Fibroblast of skin of left quadriceps (primary cell): ENCODE measurements around the gene GATC.

Experiments
- DNase-seq, 2 experiments: peaks; one replicate each; pipeline ENCODE4 v3.0.0-alpha.2; 2013; ENCODE audit warnings: low read depth in 2 of 2

Gene GATC, protein sequence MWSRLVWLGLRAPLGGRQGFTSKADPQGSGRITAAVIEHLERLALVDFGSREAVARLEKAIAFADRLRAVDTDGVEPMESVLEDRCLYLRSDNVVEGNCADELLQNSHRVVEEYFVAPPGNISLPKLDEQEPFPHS

GRCh38 chr12:120445911-120446843, at the start of gene GATC, which contains the start of gene TRIAP1:
Gene GATC (plus strand): TSS chr12:120446444. CDS start chr12:120446481, 37 bp downstream.
Gene TRIAP1 (minus strand): TSS chr12:120446384. CDS start chr12:120446372, 12 bp downstream.
- peak in 1 of 2 experiments; percentile 44 for DNase-seq

DNA sequence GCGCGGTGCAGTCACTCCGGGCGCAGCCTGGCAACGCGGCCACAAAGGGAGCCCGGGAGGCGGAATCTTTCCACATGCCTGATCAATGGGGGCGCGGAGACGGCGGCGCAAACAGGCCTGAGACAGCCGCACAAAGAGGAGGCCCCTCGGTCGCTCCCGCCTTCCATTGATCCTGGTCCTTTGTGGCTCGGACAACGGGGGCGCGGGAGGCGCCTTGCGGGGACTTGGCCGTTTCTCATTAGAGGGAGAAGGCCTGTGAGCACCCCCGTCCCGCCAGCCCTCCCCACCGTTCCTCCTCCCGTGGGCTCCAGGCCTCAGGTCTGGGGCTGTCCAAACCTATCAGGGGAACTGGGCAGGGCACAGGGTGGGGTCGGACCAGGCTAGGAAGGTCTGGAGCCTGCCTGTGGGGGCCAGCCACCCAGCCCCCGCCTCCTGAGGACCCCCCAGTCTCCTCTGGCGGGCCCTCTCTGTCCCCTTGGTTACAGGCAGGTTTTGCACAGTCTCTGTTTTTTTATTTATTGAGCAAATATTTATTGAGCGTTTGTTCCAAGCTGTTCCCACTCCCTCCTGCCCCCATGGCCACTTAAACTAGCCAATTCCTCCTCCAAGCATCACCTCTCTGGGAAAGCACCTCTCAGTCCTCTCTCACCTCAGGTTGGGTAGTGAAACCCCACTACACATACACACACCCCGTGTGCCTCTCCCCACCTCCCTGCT, 48.3 kb upstream of the GATC start:
- no peak for DNase-seq

GRCh38 chr12:120399531-120399930, 46.7 kb upstream of the GATC start:
- peak; percentile 9 to 10 for DNase-seq

DNA sequence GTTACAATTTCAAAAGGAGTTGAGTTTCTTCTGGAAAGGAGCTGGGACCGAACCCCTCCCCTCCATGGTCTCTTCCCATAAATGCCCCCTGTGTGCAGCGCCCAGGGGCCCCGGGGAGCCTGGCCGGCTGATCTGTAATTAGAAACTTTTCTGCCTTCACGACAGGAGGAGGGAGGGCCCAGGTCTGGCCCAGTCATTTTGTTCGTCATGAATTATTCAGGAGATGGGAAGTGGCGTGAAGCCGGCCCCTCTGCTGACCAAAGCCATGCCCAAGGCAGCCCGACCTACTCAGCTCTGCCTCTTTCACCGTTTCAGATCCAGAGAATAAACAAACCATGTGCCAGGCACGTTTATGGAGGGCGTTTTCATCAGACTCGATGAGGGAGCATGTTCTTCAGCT, 44.0 kb upstream of the GATC start:
- DNase-seq: no peak

DNA sequence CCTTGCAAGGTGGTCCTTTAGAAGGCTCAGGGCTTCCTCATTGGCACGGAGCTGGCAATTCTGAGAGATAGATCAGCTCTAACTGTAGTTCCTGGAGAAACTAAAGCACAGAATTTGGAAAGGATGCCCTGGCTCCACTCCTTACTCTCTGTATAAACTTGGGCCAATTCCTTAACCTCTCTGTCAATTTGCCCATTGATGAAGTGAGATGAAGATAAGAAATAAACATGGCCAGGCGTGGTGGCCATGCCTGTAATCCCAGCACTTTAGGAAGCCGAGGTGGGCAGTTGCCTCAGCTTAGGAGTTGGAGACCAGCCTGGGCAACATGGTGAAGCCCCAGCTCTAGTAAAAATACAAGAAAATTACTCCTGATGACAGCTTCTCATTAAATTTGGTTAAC, 42.4 kb upstream of the GATC start:
- DNase-seq: no peak

GRCh38 chr12:120404271-120404670, 42.0 kb upstream of the GATC start:
- no peak for DNase-seq

DNA sequence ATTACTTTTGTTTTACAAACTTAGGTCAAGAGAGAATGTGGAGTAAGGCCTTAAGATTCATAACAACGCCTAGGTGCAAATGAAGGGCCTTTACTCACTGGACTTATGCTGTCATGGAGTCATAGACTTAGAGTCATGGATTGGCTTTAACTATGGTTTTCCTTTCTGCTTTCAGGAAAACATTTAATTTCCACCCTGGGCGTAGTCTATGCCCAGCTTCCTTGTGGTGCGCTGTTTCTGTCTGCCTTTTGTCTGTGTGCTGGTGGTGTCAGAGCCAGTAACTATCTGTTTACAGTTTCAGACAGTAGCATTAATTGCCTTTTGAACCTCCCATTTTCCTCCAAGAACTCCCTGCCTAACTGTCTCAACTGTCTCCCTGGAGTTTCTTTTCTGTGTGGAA, 40.2 kb upstream of the GATC start:
- DNase-seq: no peak

- DNase-seq: no peak
Observed at GRCh38 chr12:120406553-120406952, 39.7 kb upstream of the GATC start.

GRCh38 chr12:120408771-120409170, 37.5 kb upstream of the GATC start:
- no peak for DNase-seq

DNA sequence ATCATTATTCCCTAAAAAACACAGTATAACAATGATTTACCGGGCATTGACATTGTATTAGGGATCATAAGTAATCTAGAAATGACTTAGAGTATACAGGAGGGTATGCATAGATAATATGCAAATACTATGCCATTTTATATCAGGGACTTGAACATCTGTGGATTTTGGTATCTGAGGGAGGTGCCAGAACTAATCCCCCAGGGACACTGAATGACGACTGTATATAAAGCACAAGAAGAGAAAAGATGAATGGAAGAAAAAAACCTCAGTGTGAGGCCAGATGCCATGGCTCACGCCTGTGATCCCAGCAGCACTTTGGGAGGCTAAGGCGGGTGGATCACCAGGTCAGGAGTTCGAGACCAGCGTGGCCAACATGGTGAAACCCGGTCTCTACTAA, 33.8 kb upstream of the GATC start:
- no peak for DNase-seq

GRCh38 chr12:120413901-120414695, 32.1 kb upstream of the GATC start:
- no peak for DNase-seq

- DNase-seq: no peak
Observed at GRCh38 chr12:120416490-120417216, 29.6 kb upstream of the GATC start.

DNA sequence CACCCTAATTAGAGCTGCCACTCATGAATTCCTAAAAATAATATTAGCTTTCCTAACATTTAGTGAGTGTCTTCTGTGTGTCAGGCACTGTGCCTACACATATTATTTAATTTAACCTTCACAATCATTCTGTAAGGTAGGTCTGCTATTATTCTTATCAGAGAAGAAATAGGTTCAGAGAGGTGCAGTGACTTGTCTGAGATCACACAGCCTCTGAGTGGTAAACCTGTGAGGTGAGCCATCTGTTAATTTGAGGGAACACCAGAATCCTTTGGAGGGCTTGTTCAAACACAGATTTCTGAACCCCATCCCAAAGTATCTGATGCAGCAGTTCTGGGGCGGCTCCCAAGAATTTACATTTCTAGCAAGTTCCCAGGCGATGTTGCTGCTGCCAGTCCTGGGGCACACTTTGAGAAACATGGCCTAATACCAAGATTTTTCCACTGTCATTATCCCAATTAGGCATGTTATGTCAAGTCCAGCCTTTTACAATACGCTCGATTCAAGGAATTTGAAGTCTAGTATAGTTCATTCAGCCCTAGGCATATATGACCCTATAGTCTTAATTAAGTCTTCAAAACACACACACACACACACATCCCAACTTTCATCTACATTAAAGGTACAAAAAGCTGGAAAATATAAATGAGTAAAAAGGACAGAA, 28.2 kb upstream of the GATC start:
- no peak for DNase-seq

DNA sequence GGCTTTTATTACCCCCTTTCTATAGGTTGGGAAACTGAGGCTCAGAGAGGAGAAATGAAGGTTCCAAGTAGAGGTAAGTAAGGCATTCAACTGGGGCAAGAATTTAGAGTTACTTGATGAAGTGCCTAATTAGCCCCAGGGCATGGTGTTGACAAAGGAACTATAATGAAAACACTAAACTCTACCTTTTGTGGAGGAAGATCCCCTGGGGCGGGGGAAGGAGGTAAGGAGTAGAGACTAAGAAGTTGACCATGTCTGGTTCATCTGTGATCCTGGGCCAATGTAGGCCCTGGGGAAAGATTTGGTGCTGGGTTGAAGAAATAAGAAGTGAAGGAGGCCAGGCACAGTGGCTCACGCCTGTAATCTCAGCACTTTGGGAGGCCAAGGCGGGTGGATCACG, 24.5 kb upstream of the GATC start:
- DNase-seq: no peak

GRCh38 chr12:120422892-120423456, 23.3 kb upstream of the GATC start:
- DNase-seq: no peak

- DNase-seq: no peak
Observed at GRCh38 chr12:120425797-120426196, 20.4 kb upstream of the GATC start.

GRCh38 chr12:120428597-120429229, 17.5 kb upstream of the GATC start:
- DNase-seq: no peak

DNA sequence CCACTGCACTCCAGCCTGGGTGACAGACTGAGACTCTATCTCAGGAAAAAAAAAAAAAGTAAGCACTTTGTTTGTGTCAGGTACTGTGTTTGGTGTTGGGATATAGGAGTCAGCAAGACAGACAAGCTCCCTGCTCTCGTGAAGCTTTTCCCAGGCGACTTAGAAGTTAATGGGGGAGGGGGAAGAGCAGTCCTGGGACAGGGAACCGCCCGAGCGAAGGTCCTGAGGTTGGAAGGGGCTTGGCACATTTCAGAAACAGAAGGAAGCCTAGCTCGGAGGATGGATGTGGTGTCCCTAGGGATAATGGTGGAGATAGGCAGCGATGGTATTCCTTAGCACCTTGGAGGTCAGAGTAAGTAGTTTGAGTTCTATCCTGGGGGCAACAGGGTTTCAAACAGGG, 16.9 kb upstream of the GATC start:
- no peak for DNase-seq

- no peak for DNase-seq
Observed at GRCh38 chr12:120432772-120433525, 13.3 kb upstream of the GATC start.
